ENCODE data around the gene GPANK1. TPM values are rescaled to one million over a fixed set of nuclear protein-coding genes. Genes with fewer than 3 reads are reported as not detected.

GPANK1 gene
- total and polyA plus RNA-seq, 9 of the 15 experiments (the other 6 are each of a cell fraction or from before 2014, with no cell fraction given), result 32.2 to 111 (median 46.3) TPM

GRCh38 chr6:31680226-31681134 lies 15.7 kb upstream of the GPANK1 start, which contains the start of gene LY6G5C (continued):
- TF ChIP-seq ZBTB43 (CRISPR knock-in tag; IDR thresholded peaks at IDR 0.05), result no peak; the same call in 1 of the 2 replicates
- no peak for TF ChIP-seq ZBTB11 (CRISPR knock-in tag; IDR thresholded peaks at IDR 0.05)
- TF ChIP-seq SLC30A9 (CRISPR knock-in tag; IDR thresholded peaks at IDR 0.05), result no peak
- TF ChIP-seq POLR2G (IDR thresholded peaks at IDR 0.05; ENCODE audit: low read depth, low read length), result no peak
- TF ChIP-seq MTA2 (IDR thresholded peaks at IDR 0.05; ENCODE audit: low read depth), result no peak
- no peak for TF ChIP-seq EP400 (IDR thresholded peaks at IDR 0.05)
- no peak for TF ChIP-seq MAFG (tag; conservative IDR thresholded peaks at IDR 0.05)
- TF ChIP-seq HES1 (IDR thresholded peaks at IDR 0.05; ENCODE audit: low read depth), result no peak
- peak; percentile 69; the same call in 1 of the 2 replicates for TF ChIP-seq ZNF740 (CRISPR knock-in tag; IDR thresholded peaks at IDR 0.05)
- no peak for TF ChIP-seq ZNF740 (tag; IDR thresholded peaks at IDR 0.05)
- peak; percentile 99 to 100 for TF ChIP-seq RAD21 (CRISPR knock-in tag; conservative IDR thresholded peaks at IDR 0.05 in 1 of 2, IDR thresholded peaks at IDR 0.05 in 1 of 2)
- TF ChIP-seq ZKSCAN3 (CRISPR knock-in tag; IDR thresholded peaks at IDR 0.05), result no peak
- TF ChIP-seq TCF3 (CRISPR knock-in tag; IDR thresholded peaks at IDR 0.05), result no peak
- TF ChIP-seq TRIM25 (IDR thresholded peaks at IDR 0.05; ENCODE audit: borderline replicate concordance), result no peak
- TF ChIP-seq CBX1 (IDR thresholded peaks at IDR 0.05; ENCODE audit: low read depth), result no peak
- TF ChIP-seq DIDO1 (tag; IDR thresholded peaks at IDR 0.05; ENCODE audit: low read depth), result no peak
- no peak for TF ChIP-seq MIER1 (IDR thresholded peaks at IDR 0.05; ENCODE audit: low read depth)
